Testis (tissue), 2 donors: Measurements from ENCODE around the gene RPS6KB2.

Experiments used
- CTCF ChIP-seq, 3 experiments: fragments of 450-650 bp in 2 of 3; fragments of 200-600 bp in 1 of 3; sonication (generic) in 1 of 3; IDR thresholded peaks; one replicate each; pipeline ENCODE4 v1.5.1; 2016 to 2019; ENCODE audit warnings: antibody characterized with exemption in 3 of 3, mild to moderate bottlenecking in 2 of 3, moderate library complexity in 1 of 3
- POLR2A ChIP-seq: fragments of 450-650 bp; IDR thresholded peaks from one replicate; pipeline ENCODE4 v1.6.1; 2017; ENCODE audit warnings: antibody characterized with exemption, mild to moderate bottlenecking, moderate library complexity

DNA sequence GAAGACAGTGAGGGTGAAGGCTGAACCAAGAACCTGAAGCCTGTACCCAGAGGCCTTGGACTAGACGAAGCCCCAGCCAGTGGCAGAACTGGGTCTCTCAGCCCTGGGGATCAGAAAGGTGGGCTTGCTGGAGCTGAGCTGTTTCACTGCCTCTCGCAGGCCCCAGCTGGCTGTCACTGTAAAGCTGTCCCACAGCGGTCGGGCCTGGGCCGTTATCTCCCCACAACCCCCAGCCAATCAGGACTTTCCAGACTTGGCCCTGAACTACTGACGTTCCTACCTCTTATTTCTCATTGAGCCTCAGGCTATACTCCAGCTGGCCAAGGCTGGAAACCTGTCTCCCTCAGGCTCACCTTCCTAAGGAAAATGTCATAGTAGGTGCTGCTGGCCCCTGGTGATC is 30.8 kb upstream of the RPS6KB2 start:
- TF ChIP-seq CTCF (IDR thresholded peaks at IDR 0.05) (no peak), POLR2A (no peak)
